Measurements from ENCODE around the gene LMAN1L.

GRCh38 chr15:74768099-74768770 is 44.4 kb upstream of the LMAN1L start:
- no peak for TF ChIP-seq EZH2 (IDR thresholded peaks at IDR 0.05; ENCODE audit: insufficient read depth, poor library complexity, severe bottlenecking)
- no peak for TF ChIP-seq EZH2phosphoT487 (IDR thresholded peaks at IDR 0.05; ENCODE audit: insufficient read depth, low read depth)

Data from GM23248 (cell line).